C1 segment of cervical spinal cord (tissue), 14 donors: ENCODE results near the gene EGR4.

Experiments used
- DNase-seq, 14 donors: peaks; one replicate each; lab custom pipeline; 2025; lab: John Stamatoyannopoulos, UW

The EGR4 gene

GRCh38 chr2:73290049-73290839, 3.1 kb downstream of the EGR4 start:
- DNase-seq = peak in 1 of 14 donors; percentile 86

- no peak for DNase-seq
These were observed 4.0 kb downstream of the EGR4 start for GRCh38 chr2:73289304-73289703.

- no peak for DNase-seq
These were observed 7.2 kb downstream of the EGR4 start for GRCh38 chr2:73286134-73286655.

- peak in 3 of 14 donors; percentile 17 to 53 (median 34) for DNase-seq
These were observed 8.1 kb downstream of the EGR4 start for GRCh38 chr2:73285159-73285739.

GRCh38 chr2:73284296-73285158, 8.8 kb downstream of the EGR4 start, which contains the start of gene FBXO41:
Gene FBXO41, minus strand, starts transcription at chr2:73284478. Its CDS starts 14,848 bp downstream, at chr2:73269630.
- peak in 5 of 14 donors; percentile 16 to 53 (median 19) for DNase-seq

- peak in 1 of 14 donors; percentile 56 for DNase-seq
These were observed 9.6 kb downstream of the EGR4 start for GRCh38 chr2:73283545-73284295.

GRCh38 chr2:73282924-73283544, 10.3 kb downstream of the EGR4 start:
- no peak for DNase-seq

GRCh38 chr2:73281244-73281643, 12.1 kb downstream of the EGR4 start:
- no peak for DNase-seq

- no peak for DNase-seq
These were observed 13.5 kb downstream of the EGR4 start for GRCh38 chr2:73279852-73280251.

GRCh38 chr2:73272270-73272669, 21.1 kb downstream of the EGR4 start:
- DNase-seq = no peak

- DNase-seq = peak in 1 of 14 donors; percentile 38
These were observed 23.5 kb downstream of the EGR4 start for GRCh38 chr2:73269686-73270465.

GRCh38 chr2:73268830-73269685, 24.3 kb downstream of the EGR4 start:
- DNase-seq = peak in 1 of 14 donors; percentile 66

- DNase-seq = peak in 1 of 14 donors; percentile 71
These were observed 24.9 kb downstream of the EGR4 start for GRCh38 chr2:73268366-73268829.

GRCh38 chr2:73267008-73267407, 26.3 kb downstream of the EGR4 start:
- DNase-seq = no peak

GRCh38 chr2:73266061-73266901, 27.1 kb downstream of the EGR4 start:
- no peak for DNase-seq

GRCh38 chr2:73265298-73266060, 27.9 kb downstream of the EGR4 start:
- DNase-seq = no peak

- no peak for DNase-seq
These were observed 28.6 kb downstream of the EGR4 start for GRCh38 chr2:73264783-73265182.
